ENCODE data around the gene RPP38.

DNA sequence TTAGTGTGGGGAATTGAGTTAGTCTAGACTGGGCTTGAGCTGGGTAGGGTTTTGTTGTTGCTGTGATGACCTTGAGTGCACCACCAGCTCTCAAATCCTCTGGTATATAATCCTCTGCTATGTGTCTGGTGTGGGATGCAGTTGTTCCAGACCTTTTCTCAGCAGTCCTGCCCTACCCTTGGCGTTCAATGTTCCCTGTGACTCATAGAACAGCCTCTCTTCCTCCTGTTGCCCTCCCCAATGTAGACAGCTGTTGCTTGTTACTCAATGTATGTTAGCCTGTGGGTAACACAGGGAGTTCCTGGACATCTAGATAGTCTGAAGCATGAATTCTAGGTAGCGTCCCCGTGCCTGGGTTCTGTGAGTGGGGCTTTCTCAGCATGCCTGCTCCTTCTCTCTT lies 28.4 kb upstream of the RPP38 start:
- TF ChIP-seq, protein P1, sequence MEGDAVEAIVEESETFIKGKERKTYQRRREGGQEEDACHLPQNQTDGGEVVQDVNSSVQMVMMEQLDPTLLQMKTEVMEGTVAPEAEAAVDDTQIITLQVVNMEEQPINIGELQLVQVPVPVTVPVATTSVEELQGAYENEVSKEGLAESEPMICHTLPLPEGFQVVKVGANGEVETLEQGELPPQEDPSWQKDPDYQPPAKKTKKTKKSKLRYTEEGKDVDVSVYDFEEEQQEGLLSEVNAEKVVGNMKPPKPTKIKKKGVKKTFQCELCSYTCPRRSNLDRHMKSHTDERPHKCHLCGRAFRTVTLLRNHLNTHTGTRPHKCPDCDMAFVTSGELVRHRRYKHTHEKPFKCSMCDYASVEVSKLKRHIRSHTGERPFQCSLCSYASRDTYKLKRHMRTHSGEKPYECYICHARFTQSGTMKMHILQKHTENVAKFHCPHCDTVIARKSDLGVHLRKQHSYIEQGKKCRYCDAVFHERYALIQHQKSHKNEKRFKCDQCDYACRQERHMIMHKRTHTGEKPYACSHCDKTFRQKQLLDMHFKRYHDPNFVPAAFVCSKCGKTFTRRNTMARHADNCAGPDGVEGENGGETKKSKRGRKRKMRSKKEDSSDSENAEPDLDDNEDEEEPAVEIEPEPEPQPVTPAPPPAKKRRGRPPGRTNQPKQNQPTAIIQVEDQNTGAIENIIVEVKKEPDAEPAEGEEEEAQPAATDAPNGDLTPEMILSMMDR (IDR thresholded peaks at IDR 0.05 in 4 of 5, conservative IDR thresholded peaks at IDR 0.05 in 1 of 5) = no peak
- no peak for TF ChIP-seq POLR2A (IDR thresholded peaks at IDR 0.05)

Data from gastrocnemius medialis (tissue), 4 donors.